Measurements from ENCODE around the gene SNX12.
"Not testable (repeated sequence)": the region's sequence is repeated elsewhere in the genome, so short reads cannot be mapped to it uniquely, and the experiment has no call there.

The SNX12 gene

DNA sequence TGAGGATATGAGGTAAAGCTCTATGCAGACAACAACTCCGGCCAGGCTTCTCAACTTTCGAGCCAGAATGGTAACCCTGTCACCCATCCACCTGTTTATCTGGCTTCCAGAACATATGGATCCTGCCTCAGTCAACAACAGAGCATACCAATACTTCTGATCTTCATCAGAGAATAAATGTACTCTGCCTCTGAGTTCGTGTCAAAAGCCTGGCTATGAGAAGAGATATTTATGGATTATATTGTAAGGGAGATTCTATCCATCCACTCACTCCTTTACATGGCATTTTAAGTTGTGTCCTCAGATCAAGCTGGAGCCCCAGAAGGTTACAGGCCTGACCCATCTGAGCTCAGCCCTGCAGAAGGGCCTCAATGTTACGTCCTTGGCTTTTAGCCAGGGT is 17.8 kb upstream of the SNX12 start:
- no peak for DNase-seq

DNA sequence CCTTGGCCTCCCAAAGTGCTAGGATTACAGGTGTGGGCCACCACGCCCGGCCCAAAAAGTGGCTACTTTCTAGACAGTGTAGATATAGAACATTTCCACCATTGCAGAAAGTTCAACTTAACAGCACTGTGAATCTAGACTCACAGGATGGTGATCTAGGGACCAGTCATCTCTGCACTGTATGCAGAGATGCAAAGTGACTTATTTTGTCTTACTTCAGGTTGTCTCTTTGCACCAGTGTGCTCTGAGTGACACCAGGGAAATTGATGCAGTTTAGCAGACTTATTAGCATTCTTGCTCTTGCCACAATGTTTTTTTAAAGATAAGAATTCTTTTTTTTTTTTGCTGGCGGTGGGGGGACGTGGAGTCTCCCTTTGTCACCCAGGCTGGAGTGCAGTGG is 14.7 kb upstream of the SNX12 start:
- no peak for DNase-seq

DNA sequence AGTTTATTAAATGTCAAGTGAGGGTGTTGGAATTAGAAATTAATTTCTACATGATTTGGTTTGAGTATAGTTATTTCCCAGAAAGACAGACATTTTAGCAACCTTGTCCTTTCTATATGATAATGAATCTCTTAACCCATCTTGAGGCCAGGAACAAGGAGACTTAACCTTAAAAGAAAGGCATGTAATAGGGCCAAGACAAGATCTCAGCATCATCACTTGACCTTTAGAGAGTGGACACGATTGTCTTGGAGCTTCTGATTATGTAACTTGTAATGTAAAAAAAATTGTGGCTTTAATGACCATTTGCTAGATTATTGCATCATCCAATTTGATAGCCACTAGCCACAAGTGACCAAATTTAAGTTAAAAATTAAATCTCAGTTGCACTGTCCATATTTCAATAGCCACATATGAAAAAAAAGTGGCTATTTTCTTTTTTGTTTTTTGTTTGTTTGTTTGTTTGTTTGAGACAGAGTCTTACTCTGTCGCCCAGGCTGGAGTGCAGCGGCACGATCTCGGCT is 14.1 kb upstream of the SNX12 start:
- DNase-seq, result no peak

DNA sequence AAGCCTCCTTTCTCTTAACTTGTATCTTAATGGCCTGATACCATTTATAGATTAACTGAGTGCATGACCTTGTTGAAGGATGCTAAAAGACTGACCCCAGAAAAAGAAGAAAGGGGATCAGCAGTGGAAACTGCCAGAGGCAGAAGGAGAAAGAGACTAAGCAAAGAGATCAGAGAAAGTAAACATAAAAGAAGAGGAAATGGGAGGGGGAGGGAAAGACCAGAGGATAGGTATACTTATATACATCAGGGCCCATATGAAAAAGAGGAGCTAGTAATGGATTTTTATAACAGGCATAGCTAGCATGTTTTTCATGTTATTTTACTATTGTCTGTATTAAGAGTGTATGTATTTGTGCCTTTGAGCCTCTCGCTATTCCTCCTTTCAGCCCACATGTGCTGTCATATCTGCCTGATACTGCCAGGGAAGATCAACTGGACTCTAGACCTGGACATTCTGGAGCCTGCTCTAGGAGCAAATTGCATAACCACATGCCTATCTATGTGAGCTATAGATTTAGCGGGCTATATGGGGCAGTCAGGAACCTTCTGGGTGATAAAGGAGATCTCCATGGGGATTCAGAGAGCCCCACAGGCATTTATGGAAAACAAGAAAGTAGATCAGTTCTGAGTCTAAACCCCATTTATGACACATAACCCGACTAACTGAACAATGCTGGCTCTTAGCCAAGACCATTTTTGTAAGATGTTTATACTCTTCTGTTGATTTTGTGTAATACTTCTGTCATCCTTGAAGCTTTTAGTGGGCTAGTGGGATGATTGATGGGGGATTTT is 13.4 kb upstream of the SNX12 start:
- no peak for DNase-seq

DNA sequence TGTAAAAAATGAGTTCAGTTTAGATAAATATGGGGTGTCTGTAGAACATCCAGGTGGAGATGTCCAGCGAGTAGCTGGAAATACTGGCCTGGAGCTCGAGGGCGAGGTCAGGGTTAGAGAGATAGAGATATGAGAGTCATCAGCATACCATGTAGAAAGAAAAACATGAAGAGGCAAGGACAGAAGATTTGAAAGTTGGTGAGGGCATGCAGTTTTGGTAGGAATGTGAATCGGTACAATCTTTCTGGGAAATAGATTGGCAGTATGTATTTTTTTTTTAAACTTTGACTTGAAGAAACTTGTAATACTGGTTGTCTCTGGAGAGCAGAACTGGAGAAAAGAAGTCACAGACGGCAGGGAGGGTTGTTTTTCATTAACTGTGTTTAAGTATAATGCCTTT is 2.4 kb upstream of the SNX12 start:
- no peak for DNase-seq

DNA sequence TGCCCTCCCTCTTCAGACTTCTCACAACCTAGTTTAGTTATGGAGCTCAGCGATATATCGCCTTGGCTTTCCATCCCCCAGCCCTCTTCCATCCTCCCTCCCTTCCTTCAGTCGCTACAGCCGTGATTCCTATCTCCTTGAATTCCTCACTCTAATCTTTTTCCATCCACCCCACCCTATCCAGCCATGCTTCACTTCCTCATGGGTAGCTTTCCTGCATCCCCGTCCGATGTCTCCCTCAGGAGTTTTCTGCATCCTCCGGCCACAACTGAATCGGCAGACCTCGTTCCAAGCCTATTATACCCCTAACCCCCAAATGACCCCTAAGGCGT is 456 bp downstream of the SNX12 start:
- DNase-seq, result no peak

DNA sequence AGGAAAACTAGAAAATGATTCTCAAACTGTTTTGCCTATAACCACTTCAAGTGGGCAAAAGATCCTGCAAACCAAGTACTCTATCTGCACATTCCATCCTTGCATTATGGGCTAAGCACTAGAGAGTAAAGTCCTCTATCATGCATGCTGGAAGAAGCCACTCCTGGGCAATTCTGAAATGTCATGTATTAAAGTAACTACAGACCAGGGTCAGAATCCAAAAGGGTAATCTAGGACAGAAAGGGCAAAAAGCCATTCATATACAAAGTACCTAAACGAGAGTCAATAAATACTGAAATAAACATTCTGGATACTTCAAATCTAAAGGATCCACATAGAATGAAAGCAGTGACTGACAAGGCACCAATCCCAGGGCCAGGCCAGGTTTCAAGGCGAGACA is 1.0 kb downstream of the SNX12 start:
- no peak for DNase-seq

DNA sequence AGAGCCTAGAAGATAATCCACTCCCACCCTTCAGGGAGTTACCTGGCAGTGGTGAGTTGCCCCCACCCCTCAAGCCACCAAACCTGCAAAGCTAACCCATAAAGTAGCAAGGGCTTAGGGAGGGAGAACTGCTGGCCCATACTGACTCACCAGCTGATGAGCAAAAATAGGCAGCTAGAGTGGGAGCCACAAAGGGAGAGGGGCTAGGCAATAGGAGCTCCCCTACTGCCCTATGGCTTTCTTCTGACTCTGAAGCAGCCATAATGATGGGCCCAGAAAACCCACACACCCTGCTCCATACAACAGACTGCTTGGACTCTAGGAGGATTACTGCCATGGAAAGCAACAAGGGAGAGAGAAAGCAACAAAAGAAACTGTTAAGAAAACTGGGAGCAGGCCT is 8.0 kb downstream of the SNX12 start:
- no peak for DNase-seq

DNA sequence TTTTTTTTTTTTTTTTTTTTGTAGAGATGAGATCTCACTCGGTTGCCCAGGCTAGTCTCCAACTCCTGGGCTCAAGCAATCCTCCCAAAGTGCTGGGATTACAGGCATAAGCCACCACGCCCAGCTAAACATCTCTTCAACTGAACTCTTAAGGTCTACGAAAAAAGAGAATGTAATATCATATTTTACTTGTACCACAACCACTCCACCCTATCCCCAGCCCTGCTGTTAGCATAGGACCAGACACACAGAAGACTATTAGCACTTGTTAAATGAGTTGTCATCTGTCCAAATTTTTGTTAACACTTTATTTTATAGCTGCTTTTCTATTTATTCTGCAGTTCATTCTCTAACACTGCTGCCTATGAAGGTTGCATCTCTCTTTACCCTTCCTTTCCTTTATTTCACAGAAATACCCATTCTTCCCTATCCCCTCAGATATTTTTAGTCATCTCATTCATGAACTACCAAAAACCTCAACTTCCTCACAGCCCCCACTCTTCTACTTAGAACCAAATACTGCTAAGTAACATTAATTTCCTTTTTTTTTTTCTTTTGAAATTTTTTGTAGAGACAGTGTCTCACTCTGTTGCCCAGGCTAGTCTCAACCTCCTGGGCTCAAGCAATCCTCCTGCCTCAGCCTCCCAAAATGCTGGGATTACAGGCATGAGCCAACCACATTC is 10.1 kb downstream of the SNX12 start:
- DNase-seq, result no peak

DNA sequence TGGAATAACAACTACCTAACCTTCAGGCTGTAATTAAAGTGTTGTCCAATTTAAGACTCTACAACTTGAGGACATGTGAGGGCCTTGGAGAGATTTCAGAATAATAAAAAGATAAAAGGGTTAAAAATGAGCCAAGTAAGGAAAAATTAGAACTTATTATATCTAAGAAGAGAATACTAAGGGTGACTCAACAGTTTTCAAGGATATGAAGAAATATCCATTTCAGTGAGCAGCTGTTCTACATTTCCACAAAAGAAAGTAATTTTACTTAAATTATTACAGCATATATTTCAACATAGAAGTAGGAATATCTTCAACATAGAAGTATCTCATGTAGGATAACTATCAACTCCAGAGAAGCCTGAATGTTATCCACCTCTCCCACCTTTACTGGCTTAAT is 11.3 kb downstream of the SNX12 start:
- DNase-seq, result no peak

DNA sequence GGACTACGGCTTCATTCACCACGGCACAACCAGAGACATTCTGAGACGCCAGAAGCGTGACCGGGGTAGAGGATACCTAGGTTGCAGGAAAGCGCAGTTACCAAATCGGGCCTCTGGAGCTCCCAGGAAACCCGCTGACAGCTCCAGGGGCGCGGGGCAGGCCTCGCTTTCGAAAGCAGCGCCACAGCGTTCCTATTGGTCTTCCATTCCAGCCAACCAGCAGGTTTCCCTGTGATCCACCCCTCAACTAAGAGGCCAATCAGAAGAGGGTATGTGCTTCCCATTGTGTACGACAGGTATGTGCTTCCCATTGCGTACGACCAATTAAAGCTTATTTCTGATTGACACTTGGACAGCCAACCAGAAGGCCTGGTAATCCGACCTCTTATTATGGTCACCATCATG is 14.9 kb downstream of the SNX12 start:
- no peak for DNase-seq

DNA sequence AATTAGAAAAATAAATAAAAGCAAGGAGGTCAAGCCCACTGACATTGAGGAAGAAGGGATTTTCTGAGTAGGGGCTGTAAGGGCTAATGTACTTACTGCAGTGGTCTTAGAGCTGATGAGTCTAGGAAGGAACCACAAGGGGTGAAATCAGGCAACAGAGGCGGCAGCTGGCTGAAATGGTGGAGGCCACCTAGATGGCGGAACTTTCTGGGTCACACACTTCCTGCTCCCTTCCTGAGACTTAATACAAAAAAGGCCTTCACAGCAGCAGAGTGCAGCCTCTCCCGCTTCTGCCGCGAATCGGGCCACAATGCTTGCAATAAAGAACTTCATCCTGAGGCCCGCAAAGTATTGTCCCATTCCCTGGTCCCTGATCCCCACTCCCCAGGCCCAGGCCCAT is 15.4 kb downstream of the SNX12 start:
- DNase-seq, result no peak

DNA sequence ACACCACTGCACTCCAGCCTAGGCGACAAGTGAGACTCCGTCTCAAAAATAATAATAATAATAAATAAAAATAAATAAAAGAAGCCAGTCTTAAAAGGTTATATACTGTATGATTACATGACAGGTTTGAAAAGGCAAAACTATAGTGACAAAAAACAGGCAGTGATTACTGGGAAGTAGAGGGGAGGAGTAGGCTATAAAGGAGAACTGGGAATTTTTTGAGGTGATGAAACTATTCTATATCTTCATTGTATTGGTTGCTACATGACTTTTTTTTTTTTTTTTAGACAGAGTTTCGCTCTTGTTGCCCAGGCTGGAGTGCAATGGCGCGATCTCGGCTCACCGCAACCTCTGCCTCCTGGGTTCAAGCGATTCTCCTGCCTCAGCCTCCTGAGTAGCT is 20.2 kb downstream of the SNX12 start:
- not testable (repeated sequence) for DNase-seq

DNA sequence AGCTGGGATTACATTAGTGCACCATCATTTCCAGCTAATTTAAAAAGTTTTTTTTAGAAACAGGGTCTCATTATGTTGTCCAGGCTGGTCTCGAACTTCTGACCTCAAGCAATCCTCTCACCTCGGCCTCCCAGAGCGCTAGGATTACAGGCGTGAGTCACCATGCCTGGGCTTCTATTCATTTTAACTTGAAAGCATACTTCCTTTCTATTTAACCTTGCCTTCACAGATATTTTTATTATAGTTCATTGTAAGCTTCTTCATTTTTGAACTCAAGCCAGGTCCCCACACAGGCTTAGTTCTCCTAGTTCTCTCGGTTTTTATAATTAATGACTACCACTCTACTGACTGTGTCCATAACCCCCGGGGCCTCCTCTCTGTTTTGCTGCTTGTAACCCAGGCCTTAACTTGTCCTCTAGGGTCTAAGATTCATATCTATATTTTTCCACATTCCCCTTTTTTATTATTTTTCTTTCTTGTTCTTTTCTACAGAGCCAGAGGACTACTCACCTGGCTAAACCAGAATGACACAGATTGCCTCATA is 50.7 kb downstream of the SNX12 start:
- DNase-seq, result no peak

Data from NCI-H1436 (cell line).